ENCODE results near the gene BMP3. TPM values are rescaled to one million over a fixed set of nuclear protein-coding genes. Genes with fewer than 3 reads are reported as not detected.
A peak's percentile ranks its signal among the peaks of the same experiment; 100 is the strongest.

BMP3 gene
- total and polyA plus RNA-seq, 8 donors, result 0.02 to 0.09 (median 0.04) TPM; not detected in 3

- DNase-seq (no peak), ATAC-seq (no peak), FAIRE-seq (no peak)
- Histone ChIP-seq H3K27me3 (no peaks in the 10 kb centered on the region), H3K9me3 (no peaks in the 10 kb centered on the region), H3K4me3 (no peak overlapping the region), H3K4me1 (no peaks in the 10 kb centered on the region), H3K27ac (no peak overlapping the region), H3K36me3 (no peaks in the 10 kb centered on the region)
- no peak for TF ChIP-seq CTCF (IDR thresholded peaks at IDR 0.05)
- WGBS, 2 donors, result 27 to 34% methylated on average over 1 of the region's 1 CpG
- intact Hi-C loops (cut with DNase I), result no loop called here
Observed at GRCh38 chr4:81062001-81062400, 31.5 kb downstream of the BMP3 start.

DNA sequence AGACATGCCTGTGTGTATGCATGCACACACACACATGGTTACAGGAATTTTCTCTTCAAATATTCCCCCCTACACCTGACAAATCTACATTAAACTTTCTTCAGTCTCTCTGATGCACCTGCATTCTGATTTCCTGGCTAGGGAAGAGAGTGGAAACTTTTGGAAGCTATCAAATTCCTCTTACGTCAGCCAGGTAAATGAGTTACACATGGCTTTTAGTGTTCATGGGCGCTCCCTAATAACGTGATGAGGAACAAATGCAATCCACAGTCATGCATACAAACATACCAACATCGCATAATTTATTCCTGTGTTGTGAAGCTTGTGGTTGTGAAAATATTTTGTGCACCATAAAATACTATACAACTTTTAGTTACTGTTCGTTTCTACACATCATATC is 34.9 kb downstream of the BMP3 start:
- ATAC-seq, result peak in 1 of 4 donors; percentile 35
- Histone ChIP-seq H3K36me3 (no peaks in the 10 kb centered on the region), H3K27me3 (no peaks in the 10 kb centered on the region), H3K27ac (no peak overlapping the region), H3K4me1 (no peaks in the 10 kb centered on the region), H3K4me3 (no peak overlapping the region), H3K9me3 (no peaks in the 10 kb centered on the region)
- DNase-seq, result no peak
- 39 to 44% methylated on average over 5 of the region's 5 CpGs for WGBS, 2 donors
- intact Hi-C loops (cut with DNase I), result loop anchor here in 2 of 3 donors (5.0 kb wide), 1 partner anchor 287 kb away; no protein-coding TSS in a partner anchor
- TF ChIP-seq CTCF (IDR thresholded peaks at IDR 0.05), result no peak
- no peak for FAIRE-seq

DNA sequence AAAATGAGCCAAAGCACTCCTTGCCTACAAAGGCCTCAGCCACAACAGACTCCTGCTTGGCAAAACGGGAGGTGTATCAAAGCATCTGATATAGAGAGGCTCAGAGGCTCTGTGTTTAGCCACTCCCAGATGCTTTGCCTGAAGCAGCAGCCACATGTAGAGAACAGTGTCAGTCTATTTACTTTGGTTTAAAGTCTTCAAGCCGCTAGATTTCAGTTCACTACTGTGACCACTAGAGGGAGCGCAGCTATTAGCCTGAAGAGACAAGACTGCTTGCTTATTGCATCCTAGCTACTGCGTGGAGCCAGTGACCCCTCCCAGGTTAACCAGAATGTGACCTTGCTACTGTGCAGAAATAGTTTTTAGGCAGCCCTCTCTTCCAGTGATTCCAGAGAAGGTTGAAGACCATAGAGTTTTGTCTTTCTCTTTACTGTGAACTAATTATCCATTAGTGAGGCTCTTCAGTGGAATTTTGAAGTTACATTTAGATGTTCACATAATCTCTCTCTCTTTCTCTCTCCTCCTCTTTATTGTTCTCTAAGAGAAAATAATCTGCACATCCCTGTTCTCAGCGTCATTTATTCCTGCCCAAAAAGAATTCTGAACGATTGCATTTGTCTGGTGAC is 39.3 kb downstream of the BMP3 start:
- no peaks in the 10 kb centered on the region for H3K27me3 ChIP-seq
- intact Hi-C loops (cut with DNase I), result loop anchor here in 2 of 3 donors (5.0 kb wide), 1 partner anchor 282 kb away; no protein-coding TSS in a partner anchor
- FAIRE-seq (no peak), ATAC-seq (peak; percentile 84 to 98 (median 95)), DNase-seq (peak in 4 of 6 donors; percentile 42 to 75 (median 54))
- H3K4me3 ChIP-seq, result no peak overlapping the region
- H3K9me3 ChIP-seq, result no peaks in the 10 kb centered on the region
- no peaks in the 10 kb centered on the region for H3K36me3 ChIP-seq
- no peaks in the 10 kb centered on the region for H3K4me1 ChIP-seq
- 4 to 6% methylated on average over 6 of the region's 6 CpGs for whole genome bisulfite sequencing, 2 donors
- peak; percentile 82 to 89 (median 84) for TF ChIP-seq CTCF (IDR thresholded peaks at IDR 0.05)
- no peak overlapping the region for H3K27ac ChIP-seq

DNA sequence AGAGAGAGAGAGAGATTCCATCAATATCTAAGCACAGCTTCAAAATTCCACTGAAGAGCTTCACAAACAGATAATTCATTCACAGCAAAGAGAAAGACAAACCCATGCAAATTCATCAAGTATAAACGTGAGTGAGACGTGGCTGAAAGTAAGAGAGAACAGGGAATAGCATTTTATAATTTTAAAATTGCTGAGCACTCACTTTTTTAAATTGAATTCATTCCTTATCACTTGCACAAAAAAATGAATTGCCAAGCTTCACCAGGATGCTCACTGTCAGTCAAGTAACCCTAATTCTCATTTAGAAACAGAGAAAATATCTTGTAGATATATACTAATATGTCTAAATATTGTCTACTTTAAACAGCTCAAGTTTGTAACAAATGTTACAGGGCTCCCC is 40.5 kb downstream of the BMP3 start:
- Histone ChIP-seq H3K4me3 (no peak overlapping the region), H3K27me3 (no peaks in the 10 kb centered on the region), H3K27ac (no peak overlapping the region), H3K9me3 (no peaks in the 10 kb centered on the region), H3K36me3 (no peaks in the 10 kb centered on the region), H3K4me1 (no peaks in the 10 kb centered on the region)
- intact Hi-C loops (cut with DNase I), result no loop called here
- 20 to 23% methylated on average over 2 of the region's 2 CpGs for WGBS, 2 donors
- ATAC-seq (no peak), FAIRE-seq (no peak), DNase-seq (no peak)
- TF ChIP-seq CTCF (IDR thresholded peaks at IDR 0.05), result no peak

DNA sequence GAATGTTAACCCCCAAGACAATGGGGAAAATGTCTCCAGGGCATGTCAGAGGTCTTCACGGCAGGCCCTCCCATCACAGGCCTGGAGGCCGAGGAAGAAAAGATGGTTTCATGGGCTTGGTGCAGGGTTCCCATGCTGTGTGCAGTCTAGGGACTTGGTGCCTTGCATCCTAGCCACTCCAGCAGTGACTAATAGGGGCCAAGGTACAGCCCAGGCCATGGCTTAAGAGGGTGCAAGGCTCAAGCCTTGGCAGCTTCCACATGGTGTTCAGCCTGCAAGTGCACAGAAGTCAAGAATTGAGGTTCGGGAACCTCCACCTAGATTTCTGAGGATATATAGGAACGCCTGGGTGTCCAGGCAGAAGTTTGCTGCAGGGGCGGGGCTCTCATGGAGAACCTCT is 50.6 kb downstream of the BMP3 start:
- ATAC-seq (no peak), DNase-seq (no peak), FAIRE-seq (no peak)
- intact Hi-C loops (cut with DNase I), result no loop called here
- Histone ChIP-seq H3K27ac (no peak overlapping the region), H3K4me1 (no peaks in the 10 kb centered on the region), H3K9me3 (no peaks in the 10 kb centered on the region), H3K27me3 (no peaks in the 10 kb centered on the region), H3K36me3 (no peaks in the 10 kb centered on the region), H3K4me3 (no peak overlapping the region)
- TF ChIP-seq CTCF (IDR thresholded peaks at IDR 0.05), result no peak
- 76 to 87% methylated on average over 5 of the region's 5 CpGs for WGBS, 2 donors
